Neural cell (in vitro differentiated cells): Measurements from ENCODE around the gene STK38L. TPM values are rescaled to one million over a fixed set of nuclear protein-coding genes. Genes with fewer than 3 reads are reported as not detected.

Experiments used
- H2AFZ ChIP-seq: fragments of 200-600, 300-800 bp; sonication (generic), shearing (Covaris generic); 2 replicates; pipeline ENCODE4 v1.6.0; 2014; ENCODE audit warnings: low read depth, mild to moderate bottlenecking, antibody characterized with exemption, low read length, moderate library complexity
- H3F3A ChIP-seq: fragments of 200-600 bp; shearing (Covaris generic); 2 replicates; pipeline ENCODE4 v1.6.1; 2016; ENCODE audit warnings: mild to moderate bottlenecking, moderate library complexity, mixed read lengths, antibody characterized with exemption, low read length; ENCODE audit not compliant: insufficient read depth, poor library complexity, severe bottlenecking
- H3K27ac ChIP-seq: fragments of 200-600, 300-800 bp; sonication (generic), shearing (Covaris generic); 2 replicates; pipeline ENCODE4 v1.5.1; 2014; ENCODE audit warnings: mild to moderate bottlenecking, low read length, moderate library complexity
- H3K27me3 ChIP-seq: fragments of 300-800, 200-600 bp; sonication (generic), shearing (Covaris generic); 2 replicates; pipeline ENCODE4 v1.6.0; 2014; ENCODE audit warnings: mild to moderate bottlenecking, low read depth, low read length, moderate library complexity; ENCODE audit not compliant: insufficient read depth
- H3K36me3 ChIP-seq: fragments of 300-800, 200-600 bp; sonication (generic), shearing (Covaris generic); 2 replicates; pipeline ENCODE4 v1.5.1; 2014; ENCODE audit warnings: mild to moderate bottlenecking, antibody characterized with exemption, low read length, moderate library complexity; ENCODE audit not compliant: insufficient read depth
- H3K4me2 ChIP-seq: fragments of 300-800, 200-600 bp; sonication (generic), shearing (Covaris generic); 2 replicates; pipeline ENCODE4 v1.6.0; 2014; ENCODE audit warnings: mild to moderate bottlenecking, low read length
- H3K4me3 ChIP-seq: fragments of 300-800, 200-600 bp; sonication (generic), shearing (Covaris generic); 2 replicates; pipeline ENCODE4 v1.5.1; 2014; ENCODE audit warnings: mild to moderate bottlenecking, low read length, moderate library complexity
- H3K79me2 ChIP-seq: fragments of 200-600 bp; shearing (Covaris generic); replicated peaks from 2 replicates; pipeline ENCODE4 v1.6.0; 2014; ENCODE audit warnings: mild to moderate bottlenecking, low read length, moderate library complexity; ENCODE audit not compliant: insufficient read depth
- H3K9ac ChIP-seq: fragments of 300-800, 200-600 bp; sonication (generic), shearing (Covaris generic); 2 replicates; pipeline ENCODE4 v1.6.1; 2016; ENCODE audit warnings: mild to moderate bottlenecking, low read length, mixed read lengths
- H3K9me2 ChIP-seq: fragments of 200-600 bp; shearing (Covaris generic); 2 replicates; pipeline ENCODE4 v1.6.1; 2016; ENCODE audit warnings: mild to moderate bottlenecking, low read length, mixed read lengths; ENCODE audit not compliant: insufficient read depth
- H3K9me3 ChIP-seq: fragments of 200-600, 300-800 bp; sonication (generic), shearing (Covaris generic); 2 replicates; pipeline ENCODE4 v1.6.1; 2016; ENCODE audit warnings: mild to moderate bottlenecking, mixed run types, low read length, moderate library complexity, mixed read lengths
- H4K20me1 ChIP-seq: fragments of 200-600 bp; shearing (Covaris generic); 2 replicates; pipeline ENCODE4 v1.6.1; 2016; ENCODE audit warnings: mild to moderate bottlenecking, mixed run types; ENCODE audit not compliant: insufficient read depth
- CTCF ChIP-seq: fragments of 450-650 bp; IDR thresholded peaks from 2 replicates; pipeline ENCODE4 v1.5.1; 2014; ENCODE audit warnings: antibody characterized with exemption, mild to moderate bottlenecking, moderate library complexity; ENCODE audit not compliant: poor library complexity, severe bottlenecking
- EP300 ChIP-seq: fragments of 450-650 bp; conservative IDR thresholded peaks from 2 replicates; pipeline ENCODE4 v1.6.1; 2014; ENCODE audit warnings: antibody characterized with exemption, mild to moderate bottlenecking, moderate library complexity; ENCODE audit not compliant: poor library complexity, severe bottlenecking
- EZH2 ChIP-seq: fragments of 200-600, 300-800 bp; shearing (Covaris generic), sonication (generic); IDR thresholded peaks from 2 replicates; pipeline ENCODE4 v1.6.1; 2014; ENCODE audit warnings: antibody characterized with exemption, low read length, borderline replicate concordance, mild to moderate bottlenecking; ENCODE audit not compliant: insufficient read depth, poor library complexity, severe bottlenecking
- MXI1 ChIP-seq: fragments of 450-650 bp; conservative IDR thresholded peaks from 2 replicates; pipeline ENCODE4 v1.6.1; 2014; ENCODE audit warnings: antibody characterized with exemption, mild to moderate bottlenecking; ENCODE audit not compliant: poor library complexity, severe bottlenecking
- POLR2AphosphoS5 ChIP-seq: IDR thresholded peaks from 2 replicates; pipeline ENCODE4 v1.6.1; 2012
- RAD21 ChIP-seq: fragments of 450-650 bp; conservative IDR thresholded peaks from 2 replicates; pipeline ENCODE4 v1.6.1; 2014; ENCODE audit warnings: antibody characterized with exemption, mild to moderate bottlenecking, moderate library complexity
- REST ChIP-seq: IDR thresholded peaks from 2 replicates; pipeline ENCODE4 v1.6.1; 2012; ENCODE audit warnings: borderline replicate concordance
- SMC3 ChIP-seq: fragments of 450-650 bp; conservative IDR thresholded peaks from 2 replicates; pipeline ENCODE4 v1.6.1; 2014; ENCODE audit warnings: antibody characterized with exemption, mild to moderate bottlenecking, moderate library complexity; ENCODE audit not compliant: poor library complexity
- TAF1 ChIP-seq: IDR thresholded peaks from 2 replicates; pipeline ENCODE4 v1.6.1; 2012; ENCODE audit warnings: low read depth
- polyA plus RNA-seq: library from polyadenylated mRNA; depleted of rRNA; stranded (reverse); fragments of >200 nt; gene quantifications from 2 replicates; pipeline ENCODE4 v1.2.3, GENCODE V29; 2014

The STK38L gene
- polyA plus RNA-seq, 1 donor from 2014 or later: 31.5 TPM

- no peak overlapping the region for H3K4me2 ChIP-seq
- no peaks in the 10 kb centered on the region for H3K79me2 ChIP-seq
- TF ChIP-seq REST: no peak
- TF ChIP-seq TAF1: no peak
- no peak overlapping the region for H3K4me3 ChIP-seq
- no peak overlapping the region for H2AFZ ChIP-seq
- H3K9me2 ChIP-seq: no peaks in the 10 kb centered on the region
- no peaks in the 10 kb centered on the region for H4K20me1 ChIP-seq
- H3F3A ChIP-seq: no peaks in the 10 kb centered on the region
- no peak overlapping the region for H3K9ac ChIP-seq
- H3K27ac ChIP-seq: no peak overlapping the region
- no peaks in the 10 kb centered on the region for H3K9me3 ChIP-seq
- peaks cover 8% of the 10 kb centered on the region for H3K36me3 ChIP-seq
- no peaks in the 10 kb centered on the region for H3K27me3 ChIP-seq
Observed at GRCh38 chr12:27319848-27320247, 75.8 kb downstream of the STK38L start.

GRCh38 chr12:27324530-27324929 lies 80.4 kb downstream of the STK38L start:
- TF ChIP-seq EP300 (no peak), MXI1 (no peak), EZH2 (no peak), CTCF (no peak), POLR2AphosphoS5 (no peak), RAD21 (no peak)
- Histone ChIP-seq H3F3A (no peaks in the 10 kb centered on the region), H3K9me2 (no peaks in the 10 kb centered on the region), H3K4me2 (no peak overlapping the region), H3K27ac (no peak overlapping the region), H2AFZ (no peak overlapping the region), H3K36me3 (peaks cover 4% of the 10 kb centered on the region), H3K9me3 (no peaks in the 10 kb centered on the region), H3K79me2 (no peaks in the 10 kb centered on the region), H3K27me3 (no peaks in the 10 kb centered on the region), H4K20me1 (no peaks in the 10 kb centered on the region), H3K4me3 (no peak overlapping the region), H3K9ac (no peak overlapping the region)

GRCh38 chr12:27330846-27331245 lies 86.8 kb downstream of the STK38L start:
- H2AFZ ChIP-seq: no peak overlapping the region
- H3K4me2 ChIP-seq: no peak overlapping the region

More at GRCh38 chr12:27330846-27331245, 86.8 kb downstream of the STK38L start:
- Histone ChIP-seq H3K79me2 (peaks cover 11% of the 10 kb centered on the region), H3K27me3 (no peaks in the 10 kb centered on the region), H3F3A (no peaks in the 10 kb centered on the region), H3K9ac (no peak overlapping the region), H3K9me3 (no peaks in the 10 kb centered on the region), H3K36me3 (no peaks in the 10 kb centered on the region), H4K20me1 (no peaks in the 10 kb centered on the region), H3K9me2 (no peaks in the 10 kb centered on the region), H3K4me3 (no peak overlapping the region), H3K27ac (no peak overlapping the region)
- no peak for TF ChIP-seq EZH2
- no peak for TF ChIP-seq TAF1
- TF ChIP-seq REST: no peak
- no peak for TF ChIP-seq MXI1
- TF ChIP-seq CTCF: no peak
- no peak for TF ChIP-seq EP300
- no peak for TF ChIP-seq SMC3
- no peak for TF ChIP-seq RAD21
- TF ChIP-seq POLR2AphosphoS5: no peak
